ENCODE measurements around the gene TBC1D1. TPM values are rescaled to one million over a fixed set of nuclear protein-coding genes. Genes with fewer than 3 reads are reported as not detected.
"Not testable (repeated sequence)": the region's sequence is repeated elsewhere in the genome, so short reads cannot be mapped to it uniquely, and the experiment has no call there.

The TBC1D1 gene
- total RNA-seq, 1 donor from 2014 or later, result 131 TPM

GRCh38 chr4:37889849-37890800, 759 bp upstream of the TBC1D1 start:
- DNase-seq, result peak; percentile 30

DNA sequence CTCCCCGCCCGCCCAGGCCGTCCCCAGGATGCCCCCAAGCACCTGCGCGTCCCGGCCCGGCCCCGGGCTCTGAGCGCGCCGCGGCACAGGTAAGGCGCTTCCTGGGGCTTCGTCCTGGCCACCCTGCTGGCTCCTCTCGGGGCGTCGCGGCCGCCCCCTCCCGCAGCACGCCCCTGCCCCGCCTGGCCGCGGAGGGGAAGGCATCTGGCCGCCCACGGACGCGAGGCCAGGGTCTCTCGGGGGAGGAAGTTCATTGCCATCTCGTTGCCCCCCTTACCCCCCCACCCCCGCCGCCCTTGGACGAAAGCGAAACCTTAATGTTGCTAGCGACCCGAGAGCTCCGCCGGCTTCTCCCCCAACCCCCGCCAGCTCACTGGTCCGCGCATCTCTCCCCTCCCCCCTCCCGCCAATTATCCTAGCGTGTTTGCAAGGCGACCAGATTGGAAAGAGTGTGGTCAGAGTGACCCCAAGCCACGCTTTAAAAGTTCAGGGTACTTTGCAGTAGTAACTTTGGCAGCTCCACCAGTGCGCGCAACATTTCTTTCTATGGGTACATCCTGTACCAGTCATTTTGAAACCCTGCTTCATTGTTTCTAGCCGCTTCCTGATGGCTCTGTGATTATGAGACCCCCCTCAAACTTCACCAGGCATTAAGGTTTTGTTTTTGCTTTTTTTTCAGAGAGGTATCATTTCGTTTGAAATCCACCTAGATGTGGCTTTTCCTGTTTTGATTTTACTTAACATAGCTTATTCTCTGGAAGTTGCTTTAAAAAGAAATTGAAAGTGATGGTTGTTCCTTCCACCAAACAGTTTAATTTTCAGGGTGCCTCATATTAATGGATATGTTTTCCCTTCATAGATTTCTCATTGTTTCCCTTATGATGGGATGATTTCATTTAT, 626 bp downstream of the TBC1D1 start:
- DNase-seq, result peak; percentile 25

DNA sequence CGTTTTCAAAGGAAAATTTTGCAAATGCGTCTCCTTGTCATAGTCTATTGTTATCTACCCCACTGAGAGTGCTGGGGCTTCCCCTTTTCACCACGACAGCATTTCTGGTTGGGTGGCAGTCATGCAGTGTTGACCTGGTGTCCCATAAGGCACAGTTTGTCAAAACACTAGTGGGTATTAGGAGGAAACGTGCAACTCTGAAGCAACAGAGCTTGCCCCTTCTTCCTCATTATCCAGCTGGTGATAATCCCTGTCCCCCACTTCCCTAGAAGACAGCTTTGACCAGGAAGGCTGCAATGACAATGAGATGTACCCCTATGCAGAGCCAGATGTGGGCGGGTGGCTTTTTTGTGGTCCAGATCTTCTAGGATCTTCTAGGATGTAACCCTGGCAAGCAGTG, 1.8 kb downstream of the TBC1D1 start:
- no peak for DNase-seq

- no peak for DNase-seq
These were observed 2.3 kb downstream of the TBC1D1 start for GRCh38 chr4:37893164-37893563.

DNA sequence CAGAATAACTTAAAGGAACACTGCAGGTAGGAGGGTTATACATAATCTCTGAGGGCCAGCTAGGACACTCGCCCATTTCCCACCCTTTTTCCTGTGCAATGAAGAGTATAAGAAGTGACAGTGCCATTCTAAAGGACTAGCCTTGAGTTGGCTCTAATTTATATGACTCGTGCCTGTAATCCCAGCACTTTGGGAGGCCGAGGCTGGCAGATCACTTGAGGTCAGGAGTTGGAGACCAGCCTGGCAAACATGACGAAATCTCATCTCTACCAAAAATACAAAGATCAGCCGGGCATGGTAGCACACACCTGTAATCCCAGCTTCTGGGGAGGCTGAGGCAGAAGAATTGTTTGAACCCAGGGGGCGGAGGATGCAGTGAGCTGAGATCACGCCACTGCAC, 4.4 kb downstream of the TBC1D1 start:
- DNase-seq, result no peak

GRCh38 chr4:37896206-37896860, 5.4 kb downstream of the TBC1D1 start:
- no peak for DNase-seq

GRCh38 chr4:37902212-37902611, 11.3 kb downstream of the TBC1D1 start:
- DNase-seq, result no peak

DNA sequence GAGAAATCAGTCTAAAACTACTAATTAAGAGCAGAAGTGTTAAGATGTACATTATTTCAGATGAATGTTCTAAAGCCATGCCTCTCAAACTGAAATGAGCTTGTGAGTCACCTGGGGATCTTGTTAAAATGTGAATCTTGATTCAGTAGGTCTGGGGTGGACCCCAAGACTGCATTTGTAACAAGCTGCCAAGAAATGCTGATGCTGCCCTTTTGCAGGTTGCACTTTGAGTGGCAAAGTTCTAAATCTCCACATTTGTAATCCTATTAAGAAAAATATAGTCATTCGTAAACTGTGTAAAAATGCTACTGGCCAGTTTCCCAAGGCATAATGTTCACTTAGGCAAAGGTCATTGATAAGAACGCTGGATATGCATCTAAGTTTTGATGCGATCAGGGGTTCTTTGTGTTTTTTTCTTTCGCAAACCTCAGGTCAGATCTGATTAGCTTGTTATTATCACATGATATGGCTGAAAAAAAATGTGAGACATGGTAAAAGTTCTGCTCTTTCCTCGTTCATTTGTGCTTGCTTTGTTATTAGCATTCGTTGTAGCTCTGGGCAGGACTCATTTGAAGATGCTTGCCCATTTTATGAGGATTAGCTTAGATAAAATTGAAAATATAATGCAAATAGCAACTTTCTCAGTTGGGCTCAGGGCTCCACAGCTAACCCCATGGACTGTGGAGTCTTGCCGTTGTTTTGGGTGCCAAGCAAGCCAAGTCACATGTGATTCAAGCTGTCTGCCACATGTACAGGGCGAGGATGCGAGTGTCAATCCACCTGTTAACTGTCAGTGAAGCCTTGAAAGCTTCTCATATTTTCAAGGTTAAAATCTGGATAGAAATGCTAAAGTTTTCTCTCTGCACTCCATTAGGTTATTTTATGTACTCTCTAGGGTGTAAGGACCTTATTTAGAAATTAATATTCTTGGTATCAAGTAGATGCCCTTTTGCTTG, 12.1 kb downstream of the TBC1D1 start:
- DNase-seq, result no peak

- no peak for DNase-seq
These were observed 13.0 kb downstream of the TBC1D1 start for GRCh38 chr4:37903901-37904300.

DNA sequence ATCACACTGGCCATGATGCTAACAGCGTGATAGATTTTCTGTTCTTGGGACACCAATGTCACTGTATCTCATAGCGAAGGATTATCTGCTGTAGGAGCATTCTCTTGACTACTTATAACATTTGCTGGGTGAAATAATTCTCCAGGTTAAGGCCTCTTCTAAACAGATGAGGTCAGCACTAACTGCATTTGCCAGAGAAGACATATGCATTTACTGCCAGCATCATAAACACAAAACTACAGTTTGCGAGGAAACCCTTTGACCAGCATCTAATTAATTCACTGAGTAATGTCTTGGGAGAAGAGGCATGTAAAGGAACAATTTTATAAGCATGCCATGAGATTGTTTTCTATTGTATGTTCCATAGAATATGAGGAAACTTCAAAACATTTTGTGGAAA, 13.9 kb downstream of the TBC1D1 start:
- no peak for DNase-seq

- no peak for DNase-seq
These were observed 14.8 kb downstream of the TBC1D1 start for GRCh38 chr4:37905533-37906169.

DNA sequence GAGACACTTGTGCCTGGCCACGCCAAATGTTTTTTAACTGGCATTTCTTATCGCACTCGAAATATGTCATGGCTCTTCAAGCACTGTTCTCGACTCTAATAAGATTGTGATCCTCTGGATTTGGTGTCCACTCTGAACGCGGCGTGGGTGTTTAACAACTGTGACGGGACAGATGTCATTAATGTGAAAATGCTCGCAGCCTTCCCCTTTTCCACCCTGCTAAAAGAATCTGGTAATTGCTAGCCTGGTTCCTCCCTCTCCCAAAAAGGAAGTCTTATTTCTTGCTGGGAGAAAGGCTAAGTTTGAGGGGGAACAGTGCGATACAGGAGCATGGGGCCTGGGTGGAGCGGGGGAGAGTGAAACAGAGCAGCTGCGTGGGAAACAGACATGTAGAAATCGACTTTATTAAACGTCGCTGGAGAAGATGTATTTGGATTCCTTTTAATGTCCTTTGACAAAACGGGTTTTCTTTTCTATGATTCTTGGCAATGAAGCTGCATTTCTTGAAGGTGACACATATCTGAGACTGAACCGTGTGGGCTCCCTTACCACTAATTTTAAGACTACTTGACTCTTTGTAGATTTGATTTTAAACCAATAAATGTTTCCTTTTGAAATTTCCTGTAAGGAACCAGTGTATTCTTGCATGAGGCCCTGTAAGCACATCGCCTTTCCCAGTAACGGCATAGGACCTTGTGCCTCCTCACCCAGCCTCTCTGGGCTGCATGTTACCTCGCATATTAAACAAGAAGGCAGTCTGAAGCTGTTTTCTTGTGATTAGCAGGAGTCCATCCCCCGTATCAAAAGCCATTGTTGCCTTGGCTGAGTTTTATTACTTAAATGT, 17.8 kb downstream of the TBC1D1 start:
- no peak for DNase-seq

DNA sequence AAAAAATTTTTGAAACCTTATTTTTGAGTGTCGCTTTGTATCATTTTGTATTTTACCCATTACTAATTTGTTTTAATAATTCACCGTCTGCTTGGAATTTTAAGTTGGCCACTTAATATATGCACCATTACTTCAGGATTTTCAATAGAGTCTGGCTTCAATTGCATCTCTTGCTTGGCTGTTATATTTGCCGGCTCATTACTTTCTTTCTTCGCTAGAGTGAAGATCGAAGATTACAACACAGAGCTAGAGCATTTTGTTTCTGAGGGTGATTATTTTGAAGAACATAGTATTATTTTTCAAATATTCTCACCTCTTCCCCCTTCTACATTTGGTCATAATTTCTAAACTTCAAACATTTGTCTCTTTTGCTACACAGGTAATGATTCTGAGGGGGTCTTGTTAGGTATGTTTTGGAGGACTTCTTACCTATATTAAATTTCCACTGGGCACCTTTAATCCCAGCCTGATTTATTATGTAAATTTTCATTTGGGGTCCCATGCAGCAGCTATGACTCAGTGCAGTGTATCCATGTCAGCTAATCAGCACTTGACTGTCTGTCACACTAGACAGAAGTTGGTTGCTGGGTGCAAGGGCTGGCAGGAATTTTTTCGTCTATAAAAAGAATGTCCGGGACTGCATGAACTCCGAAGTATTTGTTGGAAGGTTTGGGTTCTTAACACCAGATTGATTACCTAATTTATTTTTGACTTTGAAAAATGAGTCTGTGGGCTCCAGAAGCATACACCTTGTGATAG, 18.6 kb downstream of the TBC1D1 start:
- no peak for DNase-seq

- no peak for DNase-seq
These were observed 19.2 kb downstream of the TBC1D1 start for GRCh38 chr4:37910091-37910486.

DNA sequence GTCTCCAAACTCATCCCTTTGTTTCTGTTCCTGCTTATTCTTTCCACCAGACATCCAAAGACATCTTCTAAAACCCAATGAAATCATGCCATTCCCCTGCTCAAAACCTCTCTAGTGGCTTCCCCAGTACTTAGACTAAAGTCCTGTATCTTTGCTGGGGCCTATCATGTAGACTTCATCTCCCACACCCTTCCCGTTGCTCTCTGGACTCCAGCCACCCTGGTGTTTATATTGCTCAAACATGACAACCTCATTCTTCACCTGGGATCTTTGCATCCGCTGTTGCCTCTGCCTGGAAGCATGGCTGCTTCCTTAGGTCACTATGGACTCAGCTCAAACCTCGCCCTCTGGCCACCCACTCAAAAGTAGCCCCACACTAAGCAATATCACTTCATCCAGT, 23.7 kb downstream of the TBC1D1 start:
- DNase-seq, result no peak

DNA sequence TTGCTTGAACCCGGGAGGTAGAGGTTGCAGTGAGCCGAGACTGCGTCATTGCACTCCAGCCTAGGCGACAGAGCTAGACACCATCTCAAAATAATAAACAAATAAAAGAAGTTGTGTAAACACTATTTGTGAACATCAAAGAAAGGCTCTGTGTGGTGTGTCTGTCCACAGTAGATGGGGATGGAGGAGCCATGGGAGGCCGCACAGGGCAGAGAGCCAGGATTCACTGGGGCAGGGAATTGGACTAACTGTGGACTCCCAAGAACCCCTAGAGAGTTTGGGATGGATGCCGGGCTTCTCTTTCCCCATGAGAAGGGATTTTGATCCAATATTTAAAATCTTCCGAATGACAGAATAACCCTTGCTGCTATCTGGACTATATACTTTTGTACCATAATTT, 26.5 kb downstream of the TBC1D1 start:
- DNase-seq, result no peak

GRCh38 chr4:37918653-37919052, 27.8 kb downstream of the TBC1D1 start:
- DNase-seq, result no peak

DNA sequence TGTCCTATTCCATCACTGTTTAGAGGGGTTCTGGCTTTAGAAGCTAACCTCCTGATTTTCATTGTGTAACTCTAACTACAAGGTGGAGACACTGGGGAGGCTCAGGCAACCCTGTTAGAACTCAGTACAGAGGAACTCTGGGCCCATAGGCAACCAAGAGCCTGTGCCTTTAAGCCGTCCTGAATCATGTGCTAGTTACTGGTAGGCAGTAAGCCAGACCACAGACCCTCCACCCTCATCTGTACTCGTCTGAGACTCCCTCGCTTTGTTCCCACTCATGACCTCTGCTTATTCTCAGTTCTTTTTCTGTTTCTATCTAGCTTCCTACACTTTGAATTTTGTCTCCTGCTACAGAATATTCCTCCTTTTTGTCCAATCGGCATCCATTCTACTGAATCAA, 31.4 kb downstream of the TBC1D1 start:
- DNase-seq, result no peak

DNA sequence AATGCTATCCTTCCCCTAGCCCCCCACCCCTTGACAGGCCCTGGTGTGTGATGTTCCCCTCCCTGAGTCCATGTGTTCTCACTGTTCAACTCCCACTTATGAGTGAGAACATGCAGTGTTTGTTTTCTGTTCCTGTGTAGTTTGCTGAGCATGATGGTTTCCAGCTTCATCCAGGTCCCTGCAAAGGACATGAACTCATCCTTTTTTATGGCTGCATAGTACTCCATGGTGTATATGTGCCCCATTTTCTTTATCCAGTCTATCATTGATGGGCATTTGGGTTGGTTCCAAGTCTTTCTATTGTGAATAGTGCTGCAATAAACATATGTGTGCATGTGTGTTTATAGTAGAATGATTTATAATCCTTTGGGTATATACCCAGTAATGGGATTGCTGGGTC, 32.2 kb downstream of the TBC1D1 start:
- not testable (repeated sequence) for DNase-seq

- DNase-seq, result no peak
These were observed 34.1 kb downstream of the TBC1D1 start for GRCh38 chr4:37924946-37925345.
